Lower leg skin (tissue), 4 donors: Measurements from ENCODE around the gene CC2D2A. TPM values are rescaled to one million over a fixed set of nuclear protein-coding genes. Genes with fewer than 3 reads are reported as not detected.
"Not testable (repeated sequence)": the region's sequence is repeated elsewhere in the genome, so short reads cannot be mapped to it uniquely, and the experiment has no call there.

Experiments used
- DNase-seq, 2 donors: peaks; one replicate each; pipeline ENCODE4 v3.0.0-alpha.2; 2019; ENCODE audit warnings: low spot score in 2 of 2
- H3K4me3 ChIP-seq: fragments of 200-600 bp; sonication (generic); 2 replicates; pipeline ENCODE4 v1.5.1; 2017; ENCODE audit warnings: mild to moderate bottlenecking, low read depth; ENCODE audit not compliant: poor library complexity, severe bottlenecking
- POLR2A ChIP-seq, 2 donors: fragments of 450-650 bp; IDR thresholded peaks; one replicate each; pipeline ENCODE4 v1.6.1; 2016 to 2017; ENCODE audit warnings: antibody characterized with exemption in 2 of 2, mild to moderate bottlenecking in 1 of 2, moderate library complexity in 1 of 2
- WGBS, 2 donors: methylation state at CpG; one replicate each; pipeline ENCODE4 v1.1.5; 2018; 5-methylcytosine and 5-hydroxymethylcytosine counted together
- intact Hi-C: fragments of 100-400 bp; cut with DNase I; formaldehyde crosslinking; loops from one replicate; pipeline ENCODE4 v1.15.0; 2023; ENCODE audit warnings: low total_unique reads
- total RNA-seq, 4 donors: library from RNA; depleted of rRNA; stranded (reverse); fragments of >200 nt; gene quantifications; one replicate each; pipeline ENCODE4 v1.1.0, GENCODE V29; 2016
- TF ChIP-seq, protein P1 (sequence below), 3 donors: fragments of 450-650 bp; IDR thresholded peaks; one replicate each; pipeline ENCODE4 v1.5.1; 2016; ENCODE audit warnings: antibody characterized with exemption in 3 of 3, mild to moderate bottlenecking in 3 of 3, moderate library complexity in 2 of 3

Gene CC2D2A
- total RNA-seq, 4 donors from 2014 or later = 2.1 to 6.3 (median 3.3) TPM

DNA sequence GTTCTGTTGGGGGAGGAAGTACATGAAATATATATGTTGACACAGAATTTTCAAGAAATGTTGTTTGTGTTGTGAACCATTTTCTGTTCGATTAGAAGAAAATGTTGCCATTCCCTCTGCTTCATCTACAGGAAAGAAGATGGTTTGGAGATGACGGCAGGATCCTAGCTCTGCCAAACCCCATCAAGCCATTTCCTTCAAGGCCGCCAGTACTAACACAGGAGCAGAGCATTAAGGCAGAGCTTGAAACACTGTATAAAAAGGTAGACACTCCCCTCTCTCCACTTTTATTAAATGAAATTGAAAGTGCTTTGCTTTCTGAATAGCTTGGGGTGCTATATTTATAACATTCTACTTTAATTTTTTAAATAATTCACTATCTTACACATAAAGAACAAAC lies 46.8 kb downstream of the CC2D2A start:
- intact Hi-C loops = no loop called here
- DNase-seq = no peak
- H3K4me3 ChIP-seq = no peak overlapping the region
- WGBS, 2 donors = 93 to 97% methylated on average over 3 of the region's 3 CpGs
- TF ChIP-seq POLR2A (IDR thresholded peaks at IDR 0.05) = no peak
- TF ChIP-seq, protein P1, sequence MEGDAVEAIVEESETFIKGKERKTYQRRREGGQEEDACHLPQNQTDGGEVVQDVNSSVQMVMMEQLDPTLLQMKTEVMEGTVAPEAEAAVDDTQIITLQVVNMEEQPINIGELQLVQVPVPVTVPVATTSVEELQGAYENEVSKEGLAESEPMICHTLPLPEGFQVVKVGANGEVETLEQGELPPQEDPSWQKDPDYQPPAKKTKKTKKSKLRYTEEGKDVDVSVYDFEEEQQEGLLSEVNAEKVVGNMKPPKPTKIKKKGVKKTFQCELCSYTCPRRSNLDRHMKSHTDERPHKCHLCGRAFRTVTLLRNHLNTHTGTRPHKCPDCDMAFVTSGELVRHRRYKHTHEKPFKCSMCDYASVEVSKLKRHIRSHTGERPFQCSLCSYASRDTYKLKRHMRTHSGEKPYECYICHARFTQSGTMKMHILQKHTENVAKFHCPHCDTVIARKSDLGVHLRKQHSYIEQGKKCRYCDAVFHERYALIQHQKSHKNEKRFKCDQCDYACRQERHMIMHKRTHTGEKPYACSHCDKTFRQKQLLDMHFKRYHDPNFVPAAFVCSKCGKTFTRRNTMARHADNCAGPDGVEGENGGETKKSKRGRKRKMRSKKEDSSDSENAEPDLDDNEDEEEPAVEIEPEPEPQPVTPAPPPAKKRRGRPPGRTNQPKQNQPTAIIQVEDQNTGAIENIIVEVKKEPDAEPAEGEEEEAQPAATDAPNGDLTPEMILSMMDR (IDR thresholded peaks at IDR 0.05) = no peak

DNA sequence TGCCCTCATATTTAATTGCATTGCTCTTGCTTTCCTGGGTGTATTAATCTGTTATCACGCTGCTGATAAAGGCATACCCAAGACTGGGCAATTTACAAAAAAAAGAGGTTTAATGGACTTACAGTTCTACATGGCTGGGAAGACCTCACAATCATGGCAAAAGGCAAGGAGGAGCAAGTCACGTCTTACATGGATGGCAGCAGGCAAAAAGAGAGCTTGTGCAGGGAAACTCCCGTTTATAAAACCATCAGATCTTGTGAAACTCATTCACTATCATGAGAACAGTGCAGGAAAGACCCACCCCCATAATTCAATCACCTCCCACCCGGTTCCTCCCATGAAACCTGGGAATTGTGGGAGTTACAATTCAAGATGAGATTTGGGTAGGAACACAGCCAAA lies 48.0 kb downstream of the CC2D2A start:
- H3K4me3 ChIP-seq, DNase-seq, intact Hi-C loops: not testable (repeated sequence)
- 92 to 97% methylated on average over 4 of the region's 4 CpGs for WGBS, 2 donors

DNA sequence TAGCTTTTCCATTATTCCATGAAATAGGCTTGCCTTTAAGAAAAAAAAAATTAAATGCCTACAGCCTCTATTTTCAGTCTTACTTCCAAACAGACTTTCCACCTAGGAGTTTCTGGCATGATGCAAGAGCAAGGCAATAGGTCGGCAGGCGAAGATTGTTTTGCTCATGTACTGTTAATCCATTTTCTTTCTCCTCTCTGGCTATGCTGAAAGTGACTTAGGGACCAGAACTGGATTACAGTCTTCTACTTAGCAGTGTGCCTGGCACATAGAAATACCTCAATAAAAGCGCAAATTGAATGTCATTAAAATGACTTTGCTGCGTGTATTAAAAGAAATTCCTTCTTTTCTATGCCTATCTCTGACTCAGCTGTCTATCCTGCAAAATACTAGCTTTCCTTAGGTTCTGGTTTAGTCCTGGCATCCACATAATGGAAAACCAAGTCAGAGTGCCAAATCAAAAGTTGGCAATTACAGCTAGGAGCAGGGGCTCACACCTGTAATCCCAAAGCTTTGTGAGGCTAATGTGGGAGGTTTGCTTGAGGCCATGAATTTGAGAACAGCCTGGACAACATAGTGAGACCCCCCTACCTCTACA lies 51.9 kb downstream of the CC2D2A start:
- no peak overlapping the region for H3K4me3 ChIP-seq
- 68 to 69% methylated on average over 4 of the region's 4 CpGs for WGBS, 2 donors
- no peak for TF ChIP-seq POLR2A (IDR thresholded peaks at IDR 0.05)
- TF ChIP-seq, protein P1 (IDR thresholded peaks at IDR 0.05) = no peak
- DNase-seq = no peak
- intact Hi-C loops = no loop called here

DNA sequence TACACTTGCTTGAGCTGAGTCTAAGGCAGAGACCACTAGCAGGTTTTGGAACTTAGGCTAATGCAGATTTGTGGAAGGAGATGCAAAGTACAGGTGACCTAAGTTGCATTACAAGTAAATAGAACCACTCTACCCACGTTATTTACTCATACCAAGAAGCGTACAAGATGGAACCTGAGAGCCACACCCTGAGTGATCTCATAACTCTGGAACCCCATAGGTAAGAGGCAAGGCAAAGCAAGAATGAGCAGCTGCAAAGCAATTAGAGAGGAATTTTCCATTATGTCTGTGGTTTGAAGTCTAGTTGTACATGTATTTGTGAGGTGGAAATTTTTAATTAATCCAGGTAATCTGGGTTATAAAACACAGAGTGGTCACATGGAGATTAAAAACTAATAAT lies 55.4 kb downstream of the CC2D2A start:
- 49 to 55% methylated on average over 2 of the region's 2 CpGs for WGBS, 2 donors
- DNase-seq = peak in 1 of 2 donors; percentile 34
- intact Hi-C loops = no loop called here
- TF ChIP-seq, protein P1 (IDR thresholded peaks at IDR 0.05) = no peak
- no peak overlapping the region for H3K4me3 ChIP-seq

DNA sequence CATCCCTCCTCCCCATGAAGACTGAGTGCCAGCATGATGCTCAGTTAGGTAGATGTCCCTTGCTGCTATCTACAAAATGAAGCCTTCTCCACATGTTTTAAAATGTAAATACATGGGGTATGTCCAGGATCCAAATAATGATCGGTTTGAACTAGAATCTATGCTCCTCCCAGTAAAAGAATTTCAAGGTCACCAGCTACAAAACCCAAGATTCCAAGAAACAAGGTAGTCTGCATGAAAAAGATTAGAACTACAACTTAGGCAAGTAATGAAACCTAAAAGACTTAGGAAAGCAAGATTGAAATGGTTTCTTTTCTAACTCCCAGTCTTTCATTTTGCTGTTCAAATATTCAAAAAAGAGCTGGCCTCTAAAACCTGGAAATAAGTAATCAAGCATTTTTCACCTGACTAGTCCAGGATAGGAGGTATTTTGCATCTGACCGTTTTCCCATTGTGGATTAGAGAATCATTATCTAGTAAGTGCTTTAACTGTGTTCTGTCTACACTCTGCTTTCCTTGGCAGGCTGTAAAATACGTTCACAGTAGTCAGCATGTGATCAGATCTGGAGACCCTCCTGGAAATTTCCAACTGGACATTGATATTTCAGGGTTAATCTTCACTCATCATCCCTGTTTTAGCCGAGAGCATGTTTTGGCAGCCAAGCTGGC lies 57.4 kb downstream of the CC2D2A start:
- DNase-seq = no peak
- H3K4me3 ChIP-seq = no peak overlapping the region
- intact Hi-C loops = no loop called here
- WGBS, 2 donors = 87 to 89% methylated on average over 4 of the region's 4 CpGs
- no peak for TF ChIP-seq POLR2A (IDR thresholded peaks at IDR 0.05)
- TF ChIP-seq, protein P1 (IDR thresholded peaks at IDR 0.05) = no peak

DNA sequence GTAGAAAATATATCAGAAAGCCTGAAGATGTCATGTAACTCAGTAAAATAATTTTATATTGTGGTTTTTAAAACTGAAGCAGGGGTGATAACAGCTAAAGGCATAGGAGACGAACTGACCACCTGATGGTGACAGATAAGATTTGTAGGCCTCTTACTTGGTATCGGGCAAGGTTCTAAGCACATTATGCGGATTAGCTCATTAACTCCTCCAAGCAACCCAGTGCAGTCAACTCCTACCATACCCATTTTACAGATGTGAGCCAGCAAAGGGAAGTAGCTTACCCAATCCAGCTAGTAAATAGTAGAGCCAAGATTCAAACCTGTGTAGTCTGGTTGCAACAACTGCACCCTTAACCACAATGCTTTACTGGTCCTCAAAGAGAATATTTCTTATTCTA lies 62.1 kb downstream of the CC2D2A start:
- WGBS, 2 donors = 92 to 94% methylated on average over 3 of the region's 3 CpGs
- no peak for TF ChIP-seq POLR2A (IDR thresholded peaks at IDR 0.05)
- TF ChIP-seq, protein P1 (IDR thresholded peaks at IDR 0.05) = no peak
- DNase-seq = no peak
- no peak overlapping the region for H3K4me3 ChIP-seq
- intact Hi-C loops = no loop called here
